Common myeloid progenitor, CD34-positive (primary cell): ENCODE results near the gene XKRX.

Experiments
- CTCF ChIA-PET: fragments of 350-600 bp; sonication (Branson Sonifier 250); formaldehyde crosslinking; loops from one replicate; lab custom pipeline; 2021; ENCODE audit warnings: antibody characterized with exemption; lab: Charles Lee
- POLR2A ChIA-PET: fragments of 350-600 bp; sonication (Branson Sonifier 250); formaldehyde crosslinking; loops from one replicate; lab custom pipeline; 2021; ENCODE audit warnings: antibody characterized with exemption; lab: Charles Lee
- DNase-seq, 3 donors: peaks; one replicate each; pipeline versions ENCODE4 v3.0.0 to v3.0.0-alpha.2; 2013
- H3K27ac ChIP-seq, 2 experiments: 1 replicate in 1 of 2; 2 replicates in 1 of 2; pipeline ENCODE4 v1.7.0; 2013; ENCODE audit warnings: inconsistent platforms in 2 of 2, low read length in 2 of 2, mild to moderate bottlenecking in 2 of 2, low read depth in 1 of 2, moderate library complexity in 1 of 2; ENCODE audit not compliant: severe bottlenecking in 2 of 2, insufficient read depth in 1 of 2, poor library complexity in 1 of 2
- H3K27me3 ChIP-seq, 5 experiments: replicated peaks in 2 of 5; 1 replicate in 3 of 5; 2 replicates in 2 of 5; pipeline versions ENCODE4 v1.6.1 to v1.7.0; 2013; ENCODE audit warnings: low read length in 4 of 5, mild to moderate bottlenecking in 2 of 5, moderate library complexity in 2 of 5, inconsistent platforms in 1 of 5; ENCODE audit not compliant: insufficient read depth in 5 of 5, control insufficient read depth in 4 of 5
- H3K36me3 ChIP-seq, 4 experiments: 1 replicate in 2 of 4; 2 replicates in 2 of 4; pipeline versions ENCODE4 v1.6.1 to v1.7.0; 2013; ENCODE audit warnings: low read length in 3 of 4, control low read depth in 1 of 4, mild to moderate bottlenecking in 1 of 4; ENCODE audit not compliant: control insufficient read depth in 4 of 4, insufficient read depth in 4 of 4
- H3K4me1 ChIP-seq, 4 experiments: 1 replicate in 3 of 4; 2 replicates in 1 of 4; pipeline versions ENCODE4 v1.6.1 to v1.7.1; 2013; ENCODE audit warnings: low read length in 3 of 4, mild to moderate bottlenecking in 3 of 4, control low read depth in 1 of 4, inconsistent platforms in 1 of 4, moderate library complexity in 1 of 4; ENCODE audit not compliant: control insufficient read depth in 4 of 4, insufficient read depth in 4 of 4; ENCODE audit errors: control extremely low read depth in 1 of 4
- H3K4me3 ChIP-seq, 7 experiments: 1 replicate in 4 of 7; 2 replicates in 3 of 7; pipeline versions ENCODE4 v1.5.1 to v1.7.0; 2013; ENCODE audit warnings: mild to moderate bottlenecking in 7 of 7, low read length in 6 of 7, moderate library complexity in 6 of 7, inconsistent platforms in 2 of 7, low read depth in 2 of 7, control low read depth in 1 of 7; ENCODE audit not compliant: insufficient read depth in 4 of 7, control insufficient read depth in 1 of 7; ENCODE audit errors: extremely low read depth in 1 of 7
- H3K9me3 ChIP-seq, 5 experiments: 1 replicate in 4 of 5; 2 replicates in 1 of 5; pipeline versions ENCODE4 v1.6.1 to v1.7.1; 2013; ENCODE audit warnings: low read length in 4 of 5, mild to moderate bottlenecking in 2 of 5, inconsistent platforms in 1 of 5, low read depth in 1 of 5, moderate library complexity in 1 of 5; ENCODE audit not compliant: control insufficient read depth in 4 of 5, insufficient read depth in 2 of 5; ENCODE audit errors: control extremely low read depth in 1 of 5
- WGBS: methylation state at CpG from one replicate; pipeline ENCODE4 v1.1.5; 2013; ENCODE audit not compliant: insufficient coverage; 5-methylcytosine and 5-hydroxymethylcytosine counted together

Gene XKRX

GRCh38 chrX:100931218-100931924 is 2.7 kb upstream of the XKRX start:
- peaks cover 0 to 11% (median 2%) of the 10 kb centered on the region in 5 experiments for H3K9me3 ChIP-seq
- H3K4me1 ChIP-seq = peaks cover 0 to 12% (median 9%) of the 10 kb centered on the region in 4 experiments
- no peak overlapping the region for H3K4me3 ChIP-seq
- DNase-seq = no peak
- 92% methylated on average over 2 of the region's 4 CpGs for WGBS
- POLR2A ChIA-PET = no interaction called here
- H3K27ac ChIP-seq = no peak overlapping the region
- CTCF ChIA-PET = no interaction called here
- H3K27me3 ChIP-seq = peaks cover 0 to 31% (median 6%) of the 10 kb centered on the region in 5 experiments
- H3K36me3 ChIP-seq = no peaks in the 10 kb centered on the region

DNA sequence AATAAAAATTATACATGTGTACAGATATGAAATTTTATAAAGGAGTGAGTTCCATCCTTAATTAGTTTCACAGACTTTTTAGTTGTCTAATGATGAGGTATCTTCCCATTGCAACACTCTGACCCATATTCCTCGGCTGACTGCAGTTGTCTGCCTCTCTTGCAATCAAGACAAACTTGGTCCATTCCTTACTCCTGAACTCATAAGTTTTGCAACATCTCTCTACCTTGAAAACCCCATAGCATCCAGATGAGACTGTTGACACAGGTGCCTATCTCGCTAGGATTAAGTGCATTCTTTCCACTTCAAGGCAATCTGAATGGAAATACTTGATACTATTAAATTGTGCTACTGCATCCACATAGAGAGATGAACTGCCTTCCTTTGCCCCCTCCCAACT is 2.3 kb downstream of the XKRX start:
- Histone ChIP-seq H3K4me3 (no peak overlapping the region), H3K27me3 (peaks cover 0 to 26% (median 8%) of the 10 kb centered on the region in 5 experiments), H3K4me1 (peaks cover 0 to 12% (median 9%) of the 10 kb centered on the region in 4 experiments), H3K27ac (no peak overlapping the region), H3K36me3 (no peaks in the 10 kb centered on the region), H3K9me3 (peaks cover 0 to 7% (median 2%) of the 10 kb centered on the region in 5 experiments)
- ChIA-PET POLR2A (no interaction called here), CTCF (no interaction called here)
- DNase-seq = no peak
- 78% methylated on average over 1 of the region's 2 CpGs for WGBS

- no peak for DNase-seq
- H3K27me3 ChIP-seq = peaks cover 0 to 17% (median 6%) of the 10 kb centered on the region in 5 experiments
- H3K9me3 ChIP-seq = peaks cover 0 to 2% (median 0%) of the 10 kb centered on the region in 5 experiments
- H3K4me1 ChIP-seq = peaks cover 0 to 9% (median 6%) of the 10 kb centered on the region in 4 experiments
- no peak overlapping the region for H3K27ac ChIP-seq
- ChIA-PET CTCF (no interaction called here), POLR2A (no interaction called here)
- no peaks in the 10 kb centered on the region for H3K36me3 ChIP-seq
- WGBS = no CpG with 5 or more reads among the region's 3 CpGs
- no peak overlapping the region for H3K4me3 ChIP-seq
Measured at GRCh38 chrX:100924375-100924774, 4.3 kb downstream of the XKRX start.

DNA sequence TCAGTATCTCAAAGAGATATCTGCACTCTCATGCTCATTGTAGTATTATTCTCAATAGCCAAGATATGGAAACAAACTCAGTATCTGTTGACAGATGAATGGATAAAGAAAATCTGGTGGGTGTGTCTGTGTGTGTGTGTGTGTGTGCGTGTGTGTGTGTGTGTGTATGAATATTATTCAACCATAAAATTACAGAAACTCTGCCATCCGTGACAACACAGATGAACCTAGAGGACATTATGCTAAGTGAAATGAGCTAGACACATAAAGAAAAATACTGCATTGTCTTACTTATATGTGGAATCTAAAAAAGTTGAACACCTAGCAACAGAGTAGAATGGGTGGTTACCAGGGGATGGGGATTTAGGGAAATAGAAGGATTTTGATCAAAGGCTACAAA is 13.2 kb downstream of the XKRX start:
- CTCF ChIA-PET = no interaction called here
- Histone ChIP-seq H3K4me1 (no peaks in the 10 kb centered on the region), H3K27ac (no peak overlapping the region), H3K36me3 (no peaks in the 10 kb centered on the region), H3K4me3 (no peak overlapping the region), H3K9me3 (no peaks in the 10 kb centered on the region), H3K27me3 (peaks cover 0 to 2% (median 0%) of the 10 kb centered on the region in 5 experiments)
- POLR2A ChIA-PET = no interaction called here
- no peak for DNase-seq
- no CpG with 5 or more reads among the region's 2 CpGs for WGBS

DNA sequence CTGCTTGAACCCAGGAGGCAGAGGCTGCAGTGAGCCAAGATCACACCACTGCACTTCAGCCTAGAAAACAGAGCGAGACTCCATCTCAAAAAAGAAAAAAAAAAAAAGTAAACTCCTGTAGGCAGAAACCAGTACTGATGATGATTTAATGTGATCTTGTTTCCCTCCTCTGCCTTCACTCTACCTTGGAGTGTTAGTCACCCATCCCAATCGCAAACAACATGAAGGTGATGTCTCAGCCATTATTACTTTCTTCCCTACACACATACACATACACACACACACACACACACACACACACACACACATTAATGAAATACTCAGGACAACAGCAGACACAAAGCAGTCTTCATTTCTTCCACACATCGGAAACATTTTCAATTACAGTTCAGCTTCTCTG is 15.6 kb downstream of the XKRX start:
- no peak for DNase-seq
- H3K9me3 ChIP-seq = no peaks in the 10 kb centered on the region
- H3K27me3 ChIP-seq = peaks cover 0 to 2% (median 0%) of the 10 kb centered on the region in 5 experiments
- ChIA-PET CTCF (no interaction called here), POLR2A (no interaction called here)
- H3K36me3 ChIP-seq = no peaks in the 10 kb centered on the region
- 75% methylated on average over 1 of the region's 3 CpGs for WGBS
- no peaks in the 10 kb centered on the region for H3K4me1 ChIP-seq
- H3K27ac ChIP-seq = no peak overlapping the region
- H3K4me3 ChIP-seq = no peak overlapping the region

DNA sequence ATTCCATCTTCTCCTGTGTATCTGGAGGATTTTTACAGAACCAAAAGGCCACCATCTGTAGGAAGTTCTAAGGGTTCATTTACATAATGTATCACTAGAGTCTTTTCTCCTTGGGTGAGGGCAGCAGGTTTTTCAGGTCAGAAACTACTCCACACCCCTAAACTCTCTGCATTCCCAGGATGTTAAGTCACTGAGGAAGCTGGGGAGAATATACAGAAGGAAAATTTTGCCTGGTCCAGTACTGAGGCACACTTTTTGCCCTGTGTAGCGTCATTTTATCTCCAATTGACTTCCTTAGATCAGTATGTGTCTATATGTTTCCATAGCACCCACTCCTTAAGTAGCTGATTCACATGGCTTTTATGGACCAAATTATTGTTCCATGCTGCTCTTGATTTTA is 17.0 kb downstream of the XKRX start:
- Histone ChIP-seq H3K4me1 (no peaks in the 10 kb centered on the region), H3K9me3 (no peaks in the 10 kb centered on the region), H3K27me3 (peaks cover 0 to 2% (median 0%) of the 10 kb centered on the region in 5 experiments), H3K4me3 (no peak overlapping the region), H3K36me3 (no peaks in the 10 kb centered on the region), H3K27ac (no peak overlapping the region)
- POLR2A ChIA-PET = no interaction called here
- 25% methylated on average over 1 of the region's 1 CpG for WGBS
- DNase-seq = no peak
- CTCF ChIA-PET = no interaction called here

DNA sequence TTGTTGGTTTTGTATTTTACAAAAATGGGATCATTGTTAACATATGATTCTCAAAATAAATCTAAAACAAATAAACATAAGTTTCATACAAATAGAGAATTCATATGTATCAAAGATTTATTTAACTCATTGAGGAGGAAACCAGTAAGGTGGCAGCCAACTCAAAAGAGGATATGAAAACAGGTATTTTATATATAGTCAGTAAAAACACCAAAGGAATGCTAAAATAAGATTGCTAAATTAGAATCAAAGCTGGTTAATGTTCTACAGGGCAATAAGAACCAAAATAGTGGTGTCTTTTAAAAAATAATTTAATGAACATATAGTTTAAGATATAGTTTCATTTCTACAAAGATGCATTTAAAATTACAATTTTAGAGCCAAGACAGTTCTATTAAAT is 23.1 kb downstream of the XKRX start:
- ChIA-PET CTCF (no interaction called here), POLR2A (no interaction called here)
- Histone ChIP-seq H3K9me3 (no peaks in the 10 kb centered on the region), H3K36me3 (no peaks in the 10 kb centered on the region), H3K27ac (no peak overlapping the region), H3K4me3 (no peak overlapping the region), H3K4me1 (no peaks in the 10 kb centered on the region), H3K27me3 (peaks cover 0 to 2% (median 0%) of the 10 kb centered on the region in 5 experiments)
- DNase-seq = no peak
